Measurements from ENCODE around the gene GPR18. TPM values are rescaled to one million over a fixed set of nuclear protein-coding genes. Genes with fewer than 3 reads are reported as not detected.

GPR18 gene
- total RNA-seq, 4 donors from 2014 or later, result 1.1 to 2.1 TPM; not detected in 2

DNA sequence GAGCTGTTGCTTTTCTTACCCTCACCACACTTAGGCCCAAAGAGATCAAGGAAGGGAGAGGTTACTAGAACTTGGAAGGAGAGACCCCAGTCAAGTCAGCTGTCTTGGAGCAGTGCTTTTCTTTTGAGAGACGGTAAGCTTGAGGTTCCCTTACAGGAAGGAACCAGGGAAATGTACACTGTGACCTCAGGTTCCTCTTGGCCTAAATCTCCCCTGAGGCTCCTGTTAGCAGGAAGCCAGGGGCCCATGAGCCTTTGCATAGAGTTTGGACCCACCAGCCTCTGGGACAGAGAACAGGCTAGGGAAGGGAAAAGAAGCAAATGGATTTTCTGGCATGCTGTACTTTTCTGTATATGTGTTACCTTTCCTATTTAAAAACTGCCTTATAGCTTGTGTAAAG lies 5.9 kb upstream of the GPR18 start:
- no peak overlapping the region for H3K27ac ChIP-seq

DNA sequence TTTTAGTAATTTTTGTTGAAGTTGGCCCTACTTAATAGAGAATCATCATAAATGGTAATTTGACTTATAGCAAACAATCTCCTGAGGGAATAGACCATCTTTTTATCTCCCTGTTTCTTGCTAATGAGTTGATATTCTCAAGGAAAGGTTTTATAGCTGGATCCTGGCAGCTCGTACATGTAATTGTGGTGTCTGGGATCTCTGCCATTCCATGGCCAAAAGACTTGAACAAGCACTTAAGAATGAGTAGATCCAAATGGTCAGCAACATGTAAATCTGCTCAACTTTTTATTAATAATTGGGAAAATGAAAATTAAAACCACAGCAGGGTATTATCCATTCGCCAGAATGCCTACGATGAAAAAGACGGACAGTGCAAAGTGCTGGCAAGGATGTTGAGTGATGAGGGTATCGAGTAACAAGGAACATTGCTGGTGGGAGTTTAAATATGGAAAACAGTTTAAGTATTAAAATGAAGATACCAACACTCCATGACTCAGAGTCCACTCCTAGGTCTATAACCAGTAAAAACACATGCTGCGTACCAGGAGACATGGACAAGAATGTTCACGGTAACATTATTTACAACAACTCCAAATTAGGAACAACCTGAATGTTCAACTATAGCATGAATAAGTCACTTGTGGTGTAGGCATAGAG lies 5.1 kb upstream of the GPR18 start:
- no peak overlapping the region for H3K4me3 ChIP-seq

More for the DNA sequence above, 5.9 kb upstream of the GPR18 start:
- no peak for DNase-seq
- Histone ChIP-seq H3K9me3 (no peaks in the 10 kb centered on the region), H3K4me3 (no peak overlapping the region), H3K27me3 (no peaks in the 10 kb centered on the region), H3K36me3 (no peaks in the 10 kb centered on the region), H3K4me1 (no peaks in the 10 kb centered on the region)
- TF ChIP-seq, protein P1, sequence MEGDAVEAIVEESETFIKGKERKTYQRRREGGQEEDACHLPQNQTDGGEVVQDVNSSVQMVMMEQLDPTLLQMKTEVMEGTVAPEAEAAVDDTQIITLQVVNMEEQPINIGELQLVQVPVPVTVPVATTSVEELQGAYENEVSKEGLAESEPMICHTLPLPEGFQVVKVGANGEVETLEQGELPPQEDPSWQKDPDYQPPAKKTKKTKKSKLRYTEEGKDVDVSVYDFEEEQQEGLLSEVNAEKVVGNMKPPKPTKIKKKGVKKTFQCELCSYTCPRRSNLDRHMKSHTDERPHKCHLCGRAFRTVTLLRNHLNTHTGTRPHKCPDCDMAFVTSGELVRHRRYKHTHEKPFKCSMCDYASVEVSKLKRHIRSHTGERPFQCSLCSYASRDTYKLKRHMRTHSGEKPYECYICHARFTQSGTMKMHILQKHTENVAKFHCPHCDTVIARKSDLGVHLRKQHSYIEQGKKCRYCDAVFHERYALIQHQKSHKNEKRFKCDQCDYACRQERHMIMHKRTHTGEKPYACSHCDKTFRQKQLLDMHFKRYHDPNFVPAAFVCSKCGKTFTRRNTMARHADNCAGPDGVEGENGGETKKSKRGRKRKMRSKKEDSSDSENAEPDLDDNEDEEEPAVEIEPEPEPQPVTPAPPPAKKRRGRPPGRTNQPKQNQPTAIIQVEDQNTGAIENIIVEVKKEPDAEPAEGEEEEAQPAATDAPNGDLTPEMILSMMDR (IDR thresholded peaks at IDR 0.05), result no peak
- no peak for TF ChIP-seq POLR2A (IDR thresholded peaks at IDR 0.05)
- intact Hi-C loops (cut with DNase I; ENCODE audit: low total_unique reads), result loop anchor here (5.0 to 10.0 kb wide), 2 partner anchors 87 to 171 kb away; no protein-coding TSS in a partner anchor

DNA sequence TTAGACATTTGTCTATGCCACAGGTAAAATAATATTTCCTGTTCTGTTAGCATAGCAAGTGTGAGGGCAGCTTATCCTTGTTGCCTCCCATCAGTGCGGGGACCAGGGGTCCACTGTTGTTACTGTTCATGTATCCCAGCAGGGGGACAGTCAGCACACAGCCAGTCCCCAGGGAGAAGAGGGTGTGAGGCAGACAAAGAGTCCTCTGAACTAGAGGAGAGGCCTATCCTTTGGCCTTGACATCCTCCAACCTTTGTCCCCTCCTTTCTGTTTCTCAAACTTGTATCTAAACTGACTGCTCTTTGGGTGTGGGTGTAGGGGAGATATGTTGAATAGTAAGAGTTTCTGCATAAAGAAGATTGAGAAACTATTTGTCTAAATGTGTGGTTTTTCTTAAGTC lies 2.9 kb upstream of the GPR18 start:
- DNase-seq, result no peak
- H3K9me3 ChIP-seq, result no peaks in the 10 kb centered on the region
- H3K27ac ChIP-seq, result no peak overlapping the region
- TF ChIP-seq, protein P1 (IDR thresholded peaks at IDR 0.05), result no peak
- TF ChIP-seq POLR2A (IDR thresholded peaks at IDR 0.05), result no peak
- no peaks in the 10 kb centered on the region for H3K4me1 ChIP-seq
- no peaks in the 10 kb centered on the region for H3K36me3 ChIP-seq
- no peak overlapping the region for H3K4me3 ChIP-seq
- no peaks in the 10 kb centered on the region for H3K27me3 ChIP-seq
- intact Hi-C loops (cut with DNase I; ENCODE audit: low total_unique reads), result loop anchor here (5.0 to 10.0 kb wide), 2 partner anchors 84 to 174 kb away; no protein-coding TSS in a partner anchor

More for the DNA sequence above, 5.1 kb upstream of the GPR18 start:
- DNase-seq, result no peak
- intact Hi-C loops (cut with DNase I; ENCODE audit: low total_unique reads), result loop anchor here (5.0 to 10.0 kb wide), 2 partner anchors 86 to 172 kb away; no protein-coding TSS in a partner anchor
- Histone ChIP-seq H3K4me1 (no peaks in the 10 kb centered on the region), H3K36me3 (no peaks in the 10 kb centered on the region), H3K9me3 (no peaks in the 10 kb centered on the region), H3K27ac (no peak overlapping the region), H3K27me3 (no peaks in the 10 kb centered on the region)
- TF ChIP-seq, protein P1 (IDR thresholded peaks at IDR 0.05), result no peak
- no peak for TF ChIP-seq POLR2A (IDR thresholded peaks at IDR 0.05)

DNA sequence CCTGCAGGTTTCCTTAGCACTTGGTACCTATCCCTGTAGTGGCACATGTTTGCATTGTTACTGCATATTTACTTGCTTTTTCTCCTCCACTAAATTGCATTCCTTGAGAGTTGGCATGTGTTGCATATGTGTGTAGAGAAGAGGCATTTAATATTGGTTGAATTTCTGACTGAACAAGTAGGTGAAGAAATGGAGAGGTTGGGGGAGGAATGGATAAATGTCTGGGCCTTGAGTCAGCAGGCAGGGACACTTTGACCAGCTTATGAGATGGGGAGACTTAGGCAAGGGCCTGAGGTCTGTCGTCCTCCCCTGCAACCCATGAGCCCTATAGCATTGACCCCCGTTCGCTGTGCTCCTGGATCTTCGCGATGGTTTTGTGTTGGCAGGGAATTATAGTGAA lies 2.0 kb upstream of the GPR18 start:
- H3K27me3 ChIP-seq, result no peaks in the 10 kb centered on the region
- intact Hi-C loops (cut with DNase I; ENCODE audit: low total_unique reads), result loop anchor here (5.0 to 10.0 kb wide), 2 partner anchors 83 to 175 kb away; no protein-coding TSS in a partner anchor
- no peak for DNase-seq
- H3K27ac ChIP-seq, result no peak overlapping the region
- TF ChIP-seq, protein P1 (IDR thresholded peaks at IDR 0.05), result no peak
- no peak for TF ChIP-seq POLR2A (IDR thresholded peaks at IDR 0.05)
- no peaks in the 10 kb centered on the region for H3K9me3 ChIP-seq
- H3K36me3 ChIP-seq, result no peaks in the 10 kb centered on the region
- H3K4me3 ChIP-seq, result no peak overlapping the region
- no peaks in the 10 kb centered on the region for H3K4me1 ChIP-seq

- Histone ChIP-seq H3K4me3 (no peak overlapping the region), H3K36me3 (no peaks in the 10 kb centered on the region), H3K9me3 (no peaks in the 10 kb centered on the region), H3K4me1 (no peaks in the 10 kb centered on the region), H3K27me3 (no peaks in the 10 kb centered on the region), H3K27ac (no peak overlapping the region)
- TF ChIP-seq, protein P1 (IDR thresholded peaks at IDR 0.05), result no peak
- no peak for TF ChIP-seq POLR2A (IDR thresholded peaks at IDR 0.05)
- intact Hi-C loops (cut with DNase I; ENCODE audit: low total_unique reads), result no loop called here
- no peak for DNase-seq
Observed at GRCh38 chr13:99258946-99259345, 767 bp upstream of the GPR18 start.

All from uterus (tissue), 4 donors.